Prostate gland (tissue), 2 donors: ENCODE data around the gene GPR17. TPM values are rescaled to one million over a fixed set of nuclear protein-coding genes. Genes with fewer than 3 reads are reported as not detected.

Source experiments
- DNase-seq: peaks from one replicate; pipeline ENCODE4 v3.0.0-alpha.2; 2019; ENCODE audit warnings: low spot score
- H3K27ac ChIP-seq, 2 donors: fragments of 200-600 bp; sonication (generic); 2 replicates each; pipeline ENCODE4 v1.5.1; 2017 to 2019
- H3K27me3 ChIP-seq: fragments of 200-600 bp; sonication (generic); replicated peaks from 2 replicates; pipeline ENCODE4 v1.5.1; 2019; ENCODE audit not compliant: insufficient read depth
- H3K36me3 ChIP-seq, 2 donors: fragments of 200-600 bp; sonication (generic); 1 replicate in 1 of 2; 2 replicates in 1 of 2; pipeline versions ENCODE4 v1.5.1 to v1.8.1; 2017 to 2019
- H3K4me1 ChIP-seq: fragments of 200-600 bp; sonication (generic); replicated peaks from 2 replicates; pipeline ENCODE4 v1.5.1; 2019
- H3K4me3 ChIP-seq, 2 donors: fragments of 200-600 bp; sonication (generic); 2 replicates each; pipeline ENCODE4 v1.5.1; 2017 to 2019
- H3K9me3 ChIP-seq: fragments of 200-600 bp; sonication (generic); 2 replicates; pipeline ENCODE4 v1.5.1; 2017
- POLR2A ChIP-seq: fragments of 450-650 bp; IDR thresholded peaks from one replicate; pipeline ENCODE4 v1.6.1; 2016; ENCODE audit warnings: antibody characterized with exemption, mild to moderate bottlenecking
- POLR2AphosphoS5 ChIP-seq: sonication (generic); formaldehyde crosslinking; IDR thresholded peaks from one replicate; pipeline ENCODE4 v1.6.1; 2017; ENCODE audit warnings: antibody characterized with exemption
- WGBS: methylation state at CpG from one replicate; pipeline ENCODE4 v1.1.5; 2018; 5-methylcytosine and 5-hydroxymethylcytosine counted together
- intact Hi-C: fragments of 100-400 bp; cut with DNase I; formaldehyde crosslinking; loops from one replicate; pipeline ENCODE4 v1.14.2; 2022
- total RNA-seq, 2 donors: library from RNA; depleted of rRNA; stranded (reverse); fragments of >200 nt; gene quantifications; one replicate each; pipeline ENCODE4 v1.1.0, GENCODE V29; 2016
- TF ChIP-seq, protein P1 (sequence below), 4 experiments: fragments of 200-600 bp in 2 of 4; fragments of 450-650 bp in 2 of 4; sonication (generic) in 2 of 4; IDR thresholded peaks; 1 replicate in 3 of 4; 2 replicates in 1 of 4; pipeline ENCODE4 v1.5.1; 2016 to 2019; ENCODE audit warnings: antibody characterized with exemption in 4 of 4, mild to moderate bottlenecking in 2 of 4, moderate library complexity in 2 of 4

Gene GPR17
- total RNA-seq, 2 donors from 2014 or later: not detected

DNA sequence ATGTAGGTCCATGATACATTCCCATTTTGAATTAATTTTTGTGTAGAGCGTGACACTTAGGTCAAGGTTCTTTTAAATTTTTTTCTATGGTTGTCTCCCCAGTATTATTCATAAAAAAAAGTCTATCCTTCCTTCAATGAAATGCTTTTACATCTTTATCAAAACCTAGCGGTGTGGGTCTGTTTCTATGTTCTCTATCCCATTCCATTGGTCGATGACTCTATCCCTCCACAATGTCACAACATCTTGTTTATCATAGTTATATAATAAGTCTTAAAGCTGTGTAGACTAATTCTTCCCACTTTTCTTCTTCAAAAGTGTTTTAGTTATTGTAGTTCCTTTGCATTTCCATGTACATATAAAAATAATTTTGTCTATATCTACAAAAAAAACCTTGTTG is 47.2 kb upstream of the GPR17 start:
- WGBS: 95% methylated on average over 3 of the region's 3 CpGs
- TF ChIP-seq, protein P1, sequence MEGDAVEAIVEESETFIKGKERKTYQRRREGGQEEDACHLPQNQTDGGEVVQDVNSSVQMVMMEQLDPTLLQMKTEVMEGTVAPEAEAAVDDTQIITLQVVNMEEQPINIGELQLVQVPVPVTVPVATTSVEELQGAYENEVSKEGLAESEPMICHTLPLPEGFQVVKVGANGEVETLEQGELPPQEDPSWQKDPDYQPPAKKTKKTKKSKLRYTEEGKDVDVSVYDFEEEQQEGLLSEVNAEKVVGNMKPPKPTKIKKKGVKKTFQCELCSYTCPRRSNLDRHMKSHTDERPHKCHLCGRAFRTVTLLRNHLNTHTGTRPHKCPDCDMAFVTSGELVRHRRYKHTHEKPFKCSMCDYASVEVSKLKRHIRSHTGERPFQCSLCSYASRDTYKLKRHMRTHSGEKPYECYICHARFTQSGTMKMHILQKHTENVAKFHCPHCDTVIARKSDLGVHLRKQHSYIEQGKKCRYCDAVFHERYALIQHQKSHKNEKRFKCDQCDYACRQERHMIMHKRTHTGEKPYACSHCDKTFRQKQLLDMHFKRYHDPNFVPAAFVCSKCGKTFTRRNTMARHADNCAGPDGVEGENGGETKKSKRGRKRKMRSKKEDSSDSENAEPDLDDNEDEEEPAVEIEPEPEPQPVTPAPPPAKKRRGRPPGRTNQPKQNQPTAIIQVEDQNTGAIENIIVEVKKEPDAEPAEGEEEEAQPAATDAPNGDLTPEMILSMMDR (IDR thresholded peaks at IDR 0.05): no peak
- no peak for TF ChIP-seq POLR2A
- TF ChIP-seq POLR2AphosphoS5: no peak
- Histone ChIP-seq H3K9me3 (no peaks in the 10 kb centered on the region), H3K4me3 (no peak overlapping the region), H3K27ac (no peak overlapping the region), H3K4me1 (no peaks in the 10 kb centered on the region), H3K27me3 (no peaks in the 10 kb centered on the region), H3K36me3 (no peaks in the 10 kb centered on the region)
- no peak for DNase-seq
- intact Hi-C loops: no loop called here

DNA sequence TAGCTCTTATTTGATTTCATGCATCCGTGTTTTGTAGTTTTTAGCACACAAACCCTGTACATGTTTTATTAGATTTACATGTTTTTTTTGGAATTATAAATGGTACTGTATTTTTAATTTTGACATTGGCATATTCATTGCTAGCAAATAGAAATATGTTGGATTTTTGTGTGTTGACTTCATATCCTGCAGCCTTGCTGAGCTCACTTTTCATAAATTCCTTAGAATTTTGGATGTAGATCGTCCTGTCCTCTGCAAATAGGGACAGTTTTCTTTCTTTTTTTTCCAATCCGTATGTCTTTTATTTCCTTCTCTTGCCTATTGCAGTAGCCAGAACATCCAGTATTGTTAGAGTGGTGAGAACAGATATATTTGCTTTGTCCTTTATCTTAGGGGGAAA is 46.7 kb upstream of the GPR17 start:
- Histone ChIP-seq H3K4me3 (no peak overlapping the region), H3K27ac (no peak overlapping the region), H3K27me3 (no peaks in the 10 kb centered on the region), H3K36me3 (no peaks in the 10 kb centered on the region), H3K9me3 (no peaks in the 10 kb centered on the region), H3K4me1 (no peaks in the 10 kb centered on the region)
- DNase-seq: no peak
- TF ChIP-seq, protein P1 (IDR thresholded peaks at IDR 0.05): no peak
- TF ChIP-seq POLR2AphosphoS5 (no peak), POLR2A (no peak)
- WGBS: 74% methylated on average over 3 of the region's 3 CpGs
- intact Hi-C loops: no loop called here

GRCh38 chr2:127604986-127605385 is 41.0 kb upstream of the GPR17 start:
- H3K27ac ChIP-seq: no peak overlapping the region
- WGBS: 81% methylated on average over 8 of the region's 8 CpGs
- H3K9me3 ChIP-seq: no peaks in the 10 kb centered on the region
- intact Hi-C loops: no loop called here
- TF ChIP-seq POLR2A (no peak), POLR2AphosphoS5 (no peak)
- TF ChIP-seq, protein P1 (IDR thresholded peaks at IDR 0.05): no peak
- H3K36me3 ChIP-seq: no peaks in the 10 kb centered on the region
- H3K4me3 ChIP-seq: no peak overlapping the region
- no peak for DNase-seq
- no peaks in the 10 kb centered on the region for H3K4me1 ChIP-seq
- H3K27me3 ChIP-seq: no peaks in the 10 kb centered on the region

- intact Hi-C loops: no loop called here
- DNase-seq: no peak
- H3K36me3 ChIP-seq: no peaks in the 10 kb centered on the region
- TF ChIP-seq POLR2AphosphoS5 (no peak), POLR2A (no peak)
- TF ChIP-seq, protein P1 (IDR thresholded peaks at IDR 0.05): no peak
- H3K4me3 ChIP-seq: no peak overlapping the region
- no peak overlapping the region for H3K27ac ChIP-seq
- H3K27me3 ChIP-seq: no peaks in the 10 kb centered on the region
- H3K9me3 ChIP-seq: no peaks in the 10 kb centered on the region
- WGBS: 82% methylated on average over 7 of the region's 7 CpGs
- no peaks in the 10 kb centered on the region for H3K4me1 ChIP-seq
Measured at GRCh38 chr2:127605691-127606263, 40.2 kb upstream of the GPR17 start.

- Histone ChIP-seq H3K4me3 (no peak overlapping the region), H3K27me3 (no peaks in the 10 kb centered on the region), H3K9me3 (no peaks in the 10 kb centered on the region), H3K36me3 (no peaks in the 10 kb centered on the region), H3K27ac (no peak overlapping the region), H3K4me1 (no peaks in the 10 kb centered on the region)
- intact Hi-C loops: no loop called here
- DNase-seq: no peak
- TF ChIP-seq POLR2A (no peak), POLR2AphosphoS5 (no peak)
- TF ChIP-seq, protein P1 (IDR thresholded peaks at IDR 0.05): no peak
- 90% methylated on average over 17 of the region's 17 CpGs for WGBS
Measured at GRCh38 chr2:127606625-127607398, 39.1 kb upstream of the GPR17 start.
